HepG2 (cell line): ENCODE results near the gene GABBR2. TPM values are rescaled to one million over a fixed set of nuclear protein-coding genes. Genes with fewer than 3 reads are reported as not detected.

Source experiments
- ATAC-seq: fragments of 200-7000 bp; cut with Tn5 transposase; 3 replicates; pipeline ENCODE4 v1.9.1; 2020; ENCODE audit warnings: mild to moderate bottlenecking, moderate library complexity
- BruUV-seq: library from RNA; stranded (reverse); fragments of 400-500 nt; replicated peaks from 2 replicates; lab custom pipeline; 2021; lab: Mats Ljungman, UMichigan
- CTCF ChIA-PET: fragments of 300-600 bp; formaldehyde crosslinking; extraction: SDS; loops from one replicate; lab custom pipeline; 2021; ENCODE audit warnings: low total read pairs, inconsistent platforms, low intra/inter-chr PET ratio; lab: Yijun Ruan, JAX
- POLR2A ChIA-PET: fragments of 350-600 bp; sonication (Branson Sonifier 250); formaldehyde crosslinking; loops from one replicate; lab custom pipeline; 2020; ENCODE audit warnings: antibody characterized with exemption, inconsistent platforms; lab: Yijun Ruan, JAX
- DNase-seq: peaks from one replicate; pipeline ENCODE4 v3.0.0-alpha.2; 2015; ENCODE audit warnings: low spot score
- FAIRE-seq: peaks from 3 replicates; lab custom pipeline; 2011; peaks lifted over from hg19 to GRCh38; lab: Jason Lieb, UNC
- H2AFZ ChIP-seq: one replicate; pipeline ENCODE4 v1.6.1; 2011; ENCODE audit warnings: low read length, inconsistent platforms
- H3K27ac ChIP-seq: fragments of 300-600 bp; 3 replicates; pipeline ENCODE4 v1.8.0; 2011; ENCODE audit warnings: mixed run types, mild to moderate bottlenecking, mixed read lengths, low read length, inconsistent platforms; ENCODE audit not compliant: insufficient read depth; ENCODE audit errors: extremely low read length
- H3K27me3 ChIP-seq, 2 experiments: fragments of 200-600 bp in 1 of 2; 2 replicates in 1 of 2; 3 replicates in 1 of 2; pipeline versions ENCODE4 v1.6.0 to v1.8.0; 2011; ENCODE audit warnings: low read length in 2 of 2, mild to moderate bottlenecking in 2 of 2, moderate library complexity in 2 of 2, inconsistent platforms in 1 of 2; ENCODE audit not compliant: insufficient read depth in 2 of 2, control insufficient read depth in 1 of 2
- H3K36me3 ChIP-seq, 2 experiments: fragments of 200-600 bp in 1 of 2; replicated peaks in 1 of 2; 2 replicates in 1 of 2; 3 replicates in 1 of 2; pipeline versions ENCODE4 v1.5.1 to v1.8.0; 2011; ENCODE audit warnings: low read length in 2 of 2, inconsistent platforms in 1 of 2; ENCODE audit not compliant: insufficient read depth in 2 of 2, control insufficient read depth in 1 of 2
- H3K4me1 ChIP-seq: 2 replicates; pipeline ENCODE4 v1.5.1; 2012; ENCODE audit warnings: low read length, inconsistent platforms; ENCODE audit not compliant: insufficient read depth
- H3K4me2 ChIP-seq: 2 replicates; pipeline ENCODE4 v1.6.0; 2011; ENCODE audit warnings: low read depth, low read length, inconsistent platforms
- H3K4me3 ChIP-seq, 3 experiments: fragments of 200-600 bp in 1 of 3; sonication (generic), shearing (Covaris generic) in 1 of 3; replicated peaks in 1 of 3; 2 replicates each; pipeline ENCODE4 v1.5.1; 2011 to 2016; ENCODE audit warnings: low read length in 3 of 3, inconsistent platforms in 2 of 3, low read depth in 2 of 3, mild to moderate bottlenecking in 2 of 3, control low read depth in 1 of 3, mixed read lengths in 1 of 3; ENCODE audit not compliant: insufficient read depth in 1 of 3
- H3K79me2 ChIP-seq: one replicate; pipeline ENCODE4 v1.6.1; 2011; ENCODE audit warnings: low read length, inconsistent platforms; ENCODE audit not compliant: insufficient read depth
- H3K9ac ChIP-seq: 2 replicates; pipeline ENCODE4 v1.6.0; 2011; ENCODE audit warnings: mild to moderate bottlenecking, low read depth, low read length, inconsistent platforms; ENCODE audit not compliant: insufficient read depth
- H3K9me3 ChIP-seq: 2 replicates; pipeline ENCODE4 v1.5.1; 2012; ENCODE audit warnings: mild to moderate bottlenecking, low read length
- H4K20me1 ChIP-seq: 2 replicates; pipeline ENCODE4 v1.6.0; 2011; ENCODE audit warnings: inconsistent platforms, mild to moderate bottlenecking, low read length, moderate library complexity; ENCODE audit not compliant: insufficient read depth
- DRAP1 ChIP-seq: IDR thresholded peaks from 2 replicates; pipeline ENCODE4 v1.6.1; 2016; ENCODE audit warnings: missing genetic modification reagents, missing compliant biosample characterization
- HNF4A ChIP-seq: sonication (generic); formaldehyde crosslinking; IDR thresholded peaks from 2 replicates; pipeline ENCODE4 v1.4.0; 2020; ENCODE audit warnings: missing genetic modification reagents
- SETDB1 ChIP-seq: sonication (generic); formaldehyde crosslinking; IDR thresholded peaks from 2 replicates; pipeline ENCODE4 v1.5.1; 2020; ENCODE audit warnings: missing genetic modification reagents, mild to moderate bottlenecking, borderline replicate concordance
- ZNF749 ChIP-seq: sonication (generic); formaldehyde crosslinking; IDR thresholded peaks from 2 replicates; pipeline ENCODE4 v1.8.0; 2022; ENCODE audit warnings: mild to moderate bottlenecking, missing genetic modification reagents, moderate library complexity, borderline replicate concordance
- WGBS: methylation state at CpG from one replicate; pipeline ENCODE4 v1.1.6; 2017; ENCODE audit warnings: low lambda C conversion rate; 5-methylcytosine and 5-hydroxymethylcytosine counted together
- in situ Hi-C: cut with HindIII; loops from 2 replicates; pipeline ENCODE4 v1.10.0; 2017; ENCODE audit warnings: low pct_unique_long_range_greater_than_20kb; ENCODE audit not compliant: extremely low pct_ligation_motif_present
- intact Hi-C: fragments of 100-400 bp; cut with micrococcal nuclease; formaldehyde crosslinking; loops from one replicate; pipeline ENCODE4 v1.10.0; 2022; ENCODE audit not compliant: unreplicated experiment
- polyA plus RNA-seq, 8 experiments: library from polyadenylated mRNA; depleted of rRNA in 3 of 8; stranded (reverse) in 7 of 8; unstranded in 1 of 8; fragments of >200 nt; fragmentation: Illumina TruSeq in 4 of 8; extraction: Trizol in 4 of 8; gene quantifications; 2 replicates each; pipeline versions ENCODE4 v1.2.1 to v1.2.3, GENCODE V29; 2011 to 2016; ENCODE audit warnings: low read depth in 4 of 8, missing spikeins in 1 of 8, mixed read lengths in 1 of 8; ENCODE audit not compliant: insufficient read depth in 1 of 8
- total RNA-seq, 5 experiments: library from RNA; depleted of rRNA; stranded (reverse); fragments of >200 nt; fragmentation: Illumina TruSeq; extraction: Trizol; gene quantifications; 2 replicates each; pipeline ENCODE4 v1.2.3, GENCODE V29; 2016; ENCODE audit warnings: low read depth in 1 of 5

Gene GABBR2
- total and polyA plus RNA-seq, 2 of the 13 experiments (the other 11 are each of a cell fraction or from before 2014, with no cell fraction given), result 0.02 TPM; not detected in 1

- H3K4me3 ChIP-seq, result no peak overlapping the region
- H3K79me2 ChIP-seq, result no peaks in the 10 kb centered on the region
- no peaks in the 10 kb centered on the region for H3K36me3 ChIP-seq
- no TSS peak for BruUV-seq
- ChIA-PET CTCF (no interaction called here), POLR2A (no interaction called here)
- no peak for FAIRE-seq
- WGBS, result 31% methylated on average over 3 of the region's 12 CpGs
- no peak overlapping the region for H2AFZ ChIP-seq
- H3K27me3 ChIP-seq, result peaks cover 3 to 27% of the 10 kb centered on the region in 2 experiments; a peak in 3 of 5 replicates
- H3K9ac ChIP-seq, result no peak overlapping the region
- intact Hi-C loops (no loop called here), in situ Hi-C loops (no loop called here)
- DNase-seq, result no peak
- H3K4me2 ChIP-seq, result no peak overlapping the region
- ATAC-seq, result peak; percentile 31
- no peak overlapping the region for H3K27ac ChIP-seq
- peaks cover 15% of the 10 kb centered on the region for H3K4me1 ChIP-seq
- H4K20me1 ChIP-seq, result no peaks in the 10 kb centered on the region
- TF ChIP-seq ZNF749, result no peak
- no peak for TF ChIP-seq DRAP1 (CRISPR knock-in tag)
- TF ChIP-seq HNF4A (CRISPR knock-in tag), result no peak
- H3K9me3 ChIP-seq, result no peaks in the 10 kb centered on the region
Measured at GRCh38 chr9:98289614-98290201, 419.0 kb downstream of the GABBR2 start.

GRCh38 chr9:98288881-98289280 lies 419.9 kb downstream of the GABBR2 start:
- H4K20me1 ChIP-seq, result no peaks in the 10 kb centered on the region
- no peak overlapping the region for H3K4me3 ChIP-seq
- H3K79me2 ChIP-seq, result no peaks in the 10 kb centered on the region
- ChIA-PET CTCF (no interaction called here), POLR2A (no interaction called here)
- H3K4me1 ChIP-seq, result peaks cover 15% of the 10 kb centered on the region
- H3K27me3 ChIP-seq, result peaks cover 3 to 27% of the 10 kb centered on the region in 2 experiments; a peak in 3 of 5 replicates
- TF ChIP-seq SETDB1, result no peak
- H3K9me3 ChIP-seq, result no peaks in the 10 kb centered on the region
- no peak overlapping the region for H3K9ac ChIP-seq
- DNase-seq, result peak; percentile 10
- intact Hi-C loops (no loop called here), in situ Hi-C loops (no loop called here)
- peak; percentile 83 for ATAC-seq
- H2AFZ ChIP-seq, result no peak overlapping the region
- H3K4me2 ChIP-seq, result no peak overlapping the region
- 33% methylated on average over 1 of the region's 5 CpGs for WGBS
- H3K27ac ChIP-seq, result no peak overlapping the region
- no TSS peak for BruUV-seq
- FAIRE-seq, result peak; percentile 21
- no peaks in the 10 kb centered on the region for H3K36me3 ChIP-seq
